Measurements from ENCODE around the gene FCN2.

The FCN2 gene

GRCh38 chr9:134888603-134889190 is 8.1 kb downstream of the FCN2 start:
- DNase-seq (ENCODE audit: low spot score): no peak

GRCh38 chr9:134889386-134890154 is 9.0 kb downstream of the FCN2 start:
- DNase-seq (ENCODE audit: low spot score): peak; percentile 17

- no peak for DNase-seq (ENCODE audit: low spot score)
Observed at GRCh38 chr9:134890155-134890495, 9.5 kb downstream of the FCN2 start.

GRCh38 chr9:134891053-134891452 is 10.4 kb downstream of the FCN2 start:
- DNase-seq (ENCODE audit: low spot score): no peak

- no peak for DNase-seq (ENCODE audit: low spot score)
Observed at GRCh38 chr9:134891713-134892112, 11.1 kb downstream of the FCN2 start.

- DNase-seq (ENCODE audit: low spot score): no peak
Observed at GRCh38 chr9:134892221-134892620, 11.6 kb downstream of the FCN2 start.

GRCh38 chr9:134892820-134893420 is 12.3 kb downstream of the FCN2 start:
- no peak for DNase-seq (ENCODE audit: low spot score)

GRCh38 chr9:134894136-134894860 is 13.7 kb downstream of the FCN2 start:
- no peak for DNase-seq (ENCODE audit: low spot score)

GRCh38 chr9:134895097-134895496 is 14.5 kb downstream of the FCN2 start:
- DNase-seq (ENCODE audit: low spot score): no peak

- no peak for DNase-seq (ENCODE audit: low spot score)
Observed at GRCh38 chr9:134895567-134895907, 14.9 kb downstream of the FCN2 start.

- no peak for DNase-seq (ENCODE audit: low spot score)
Observed at GRCh38 chr9:134895908-134896833, 15.6 kb downstream of the FCN2 start.

- DNase-seq (ENCODE audit: low spot score): no peak
Observed at GRCh38 chr9:134896834-134897583, 16.4 kb downstream of the FCN2 start.

- no peak for DNase-seq (ENCODE audit: low spot score)
Observed at GRCh38 chr9:134897584-134898170, 17.1 kb downstream of the FCN2 start.

GRCh38 chr9:134898319-134898718 is 17.7 kb downstream of the FCN2 start:
- no peak for DNase-seq (ENCODE audit: low spot score)

GRCh38 chr9:134899168-134899567 is 18.6 kb downstream of the FCN2 start:
- no peak for DNase-seq (ENCODE audit: low spot score)

GRCh38 chr9:134899818-134900217 is 19.2 kb downstream of the FCN2 start:
- no peak for DNase-seq (ENCODE audit: low spot score)

GRCh38 chr9:134902936-134903335 is 22.3 kb downstream of the FCN2 start:
- DNase-seq (ENCODE audit: low spot score): no peak

GRCh38 chr9:134908524-134909309 is 28.1 kb downstream of the FCN2 start:
- no peak for DNase-seq (ENCODE audit: low spot score)

- DNase-seq (ENCODE audit: low spot score): no peak
Observed at GRCh38 chr9:134909511-134910481, 29.2 kb downstream of the FCN2 start.

All from germinal center (tissue), 1 donor.